GM12801 (cell line): ENCODE measurements around the gene PTPN1.

Source experiments
- TF ChIP-seq, protein P1 (sequence below): IDR thresholded peaks from one replicate; pipeline ENCODE4 v1.5.1; 2011; ENCODE audit warnings: control low read depth; ENCODE audit not compliant: insufficient read length; ENCODE audit errors: extremely low read depth

The PTPN1 gene

DNA sequence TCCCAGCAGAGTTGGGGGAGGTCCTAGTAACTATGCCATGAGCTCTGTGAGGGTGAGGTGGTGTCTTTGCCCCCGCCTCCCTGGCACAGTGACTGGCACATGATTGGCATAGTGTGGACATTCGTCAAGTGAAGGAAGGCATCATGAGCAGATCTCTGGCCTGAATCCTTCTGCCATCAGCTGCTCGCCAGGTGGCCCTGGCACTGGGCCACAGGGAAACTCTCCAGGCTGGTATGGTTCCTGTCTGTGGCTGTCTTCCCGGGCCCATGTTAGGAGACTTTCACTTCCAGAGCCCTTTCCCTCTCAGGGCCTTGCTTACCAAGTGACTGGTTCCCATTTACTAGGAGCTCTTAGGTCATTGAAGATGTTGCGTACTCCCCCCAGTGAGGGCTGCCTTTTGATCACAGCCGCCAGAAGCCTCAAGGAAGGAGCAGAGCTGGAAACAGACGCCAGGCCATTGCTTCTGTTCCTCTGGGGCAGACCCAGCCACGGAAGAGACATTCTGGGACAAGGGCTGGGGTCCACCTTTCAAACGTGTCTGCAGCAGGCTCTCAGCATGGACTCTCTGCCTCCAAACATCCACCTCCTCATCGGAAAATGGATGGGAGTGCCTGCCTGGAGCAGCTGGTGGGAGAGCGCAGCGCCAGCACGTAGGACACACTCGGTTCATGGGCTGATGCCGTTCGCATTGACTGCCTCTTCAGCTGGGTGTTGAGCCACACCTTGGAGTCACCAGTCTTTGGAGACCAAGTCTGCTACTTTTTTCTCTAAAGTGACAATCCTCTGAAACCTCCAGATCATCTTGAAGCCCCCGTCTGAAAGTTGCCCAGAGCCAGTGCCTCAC lies 67.2 kb downstream of the PTPN1 start:
- TF ChIP-seq, protein P1, sequence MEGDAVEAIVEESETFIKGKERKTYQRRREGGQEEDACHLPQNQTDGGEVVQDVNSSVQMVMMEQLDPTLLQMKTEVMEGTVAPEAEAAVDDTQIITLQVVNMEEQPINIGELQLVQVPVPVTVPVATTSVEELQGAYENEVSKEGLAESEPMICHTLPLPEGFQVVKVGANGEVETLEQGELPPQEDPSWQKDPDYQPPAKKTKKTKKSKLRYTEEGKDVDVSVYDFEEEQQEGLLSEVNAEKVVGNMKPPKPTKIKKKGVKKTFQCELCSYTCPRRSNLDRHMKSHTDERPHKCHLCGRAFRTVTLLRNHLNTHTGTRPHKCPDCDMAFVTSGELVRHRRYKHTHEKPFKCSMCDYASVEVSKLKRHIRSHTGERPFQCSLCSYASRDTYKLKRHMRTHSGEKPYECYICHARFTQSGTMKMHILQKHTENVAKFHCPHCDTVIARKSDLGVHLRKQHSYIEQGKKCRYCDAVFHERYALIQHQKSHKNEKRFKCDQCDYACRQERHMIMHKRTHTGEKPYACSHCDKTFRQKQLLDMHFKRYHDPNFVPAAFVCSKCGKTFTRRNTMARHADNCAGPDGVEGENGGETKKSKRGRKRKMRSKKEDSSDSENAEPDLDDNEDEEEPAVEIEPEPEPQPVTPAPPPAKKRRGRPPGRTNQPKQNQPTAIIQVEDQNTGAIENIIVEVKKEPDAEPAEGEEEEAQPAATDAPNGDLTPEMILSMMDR: no peak

DNA sequence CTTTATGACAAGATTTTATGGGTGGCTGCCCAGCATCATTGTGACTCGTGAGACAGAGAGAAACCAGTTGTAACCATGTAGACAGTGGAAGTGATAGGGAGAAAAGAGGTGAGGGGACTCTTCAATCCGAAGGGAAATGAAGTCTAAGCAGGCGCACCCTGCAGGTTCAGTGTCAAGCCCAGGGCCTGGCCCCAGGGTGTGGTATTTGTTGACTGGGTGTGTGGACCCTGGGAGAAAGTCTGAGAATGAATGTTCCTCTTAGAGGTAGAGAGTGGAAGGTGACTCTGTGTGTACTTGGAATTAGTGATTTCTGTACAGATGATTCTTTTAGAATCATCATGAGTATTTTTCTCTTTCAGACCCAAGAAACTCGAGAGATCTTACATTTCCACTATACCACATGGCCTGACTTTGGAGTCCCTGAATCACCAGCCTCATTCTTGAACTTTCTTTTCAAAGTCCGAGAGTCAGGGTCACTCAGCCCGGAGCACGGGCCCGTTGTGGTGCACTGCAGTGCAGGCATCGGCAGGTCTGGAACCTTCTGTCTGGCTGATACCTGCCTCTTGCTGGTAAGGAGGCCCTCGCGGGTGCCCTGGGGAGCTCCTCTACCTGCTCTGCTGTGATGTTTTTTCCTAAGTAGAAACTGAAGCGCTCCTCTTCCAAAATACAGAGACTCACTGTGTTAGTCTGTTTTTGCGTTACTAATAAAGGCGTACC lies 68.0 kb downstream of the PTPN1 start:
- TF ChIP-seq, protein P1: no peak

DNA sequence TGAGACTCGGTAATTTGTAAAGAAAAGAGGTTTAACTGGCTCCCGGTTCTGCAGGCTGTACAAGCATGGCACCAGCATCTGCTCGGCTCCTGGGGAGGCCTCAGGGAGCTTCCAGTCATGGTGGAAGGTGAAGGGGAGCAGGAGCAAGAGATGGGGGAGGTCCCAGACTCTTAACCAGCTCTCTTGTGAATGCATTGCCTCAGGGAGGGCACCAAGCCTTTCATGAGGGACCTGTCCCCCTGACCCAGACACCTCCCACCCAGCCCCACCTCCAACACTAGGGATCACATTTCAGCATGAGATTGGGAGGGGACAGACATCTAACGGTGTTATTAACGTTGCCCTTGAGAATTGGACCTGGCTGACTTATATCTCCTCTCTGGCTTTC lies 68.6 kb downstream of the PTPN1 start:
- TF ChIP-seq, protein P1: no peak

DNA sequence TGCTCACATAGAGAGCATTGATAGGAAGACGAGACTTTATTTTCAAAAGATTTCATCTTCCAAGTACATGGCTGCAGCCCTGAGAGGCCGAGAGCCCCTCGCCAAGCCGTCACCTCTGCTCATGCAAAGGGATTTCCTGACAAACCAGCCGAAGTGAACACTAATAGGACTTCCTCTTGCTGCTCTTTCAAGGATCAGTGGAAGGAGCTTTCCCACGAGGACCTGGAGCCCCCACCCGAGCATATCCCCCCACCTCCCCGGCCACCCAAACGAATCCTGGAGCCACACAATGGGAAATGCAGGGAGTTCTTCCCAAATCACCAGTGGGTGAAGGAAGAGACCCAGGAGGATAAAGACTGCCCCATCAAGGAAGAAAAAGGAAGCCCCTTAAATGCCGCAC lies 69.3 kb downstream of the PTPN1 start:
- TF ChIP-seq, protein P1: no peak

DNA sequence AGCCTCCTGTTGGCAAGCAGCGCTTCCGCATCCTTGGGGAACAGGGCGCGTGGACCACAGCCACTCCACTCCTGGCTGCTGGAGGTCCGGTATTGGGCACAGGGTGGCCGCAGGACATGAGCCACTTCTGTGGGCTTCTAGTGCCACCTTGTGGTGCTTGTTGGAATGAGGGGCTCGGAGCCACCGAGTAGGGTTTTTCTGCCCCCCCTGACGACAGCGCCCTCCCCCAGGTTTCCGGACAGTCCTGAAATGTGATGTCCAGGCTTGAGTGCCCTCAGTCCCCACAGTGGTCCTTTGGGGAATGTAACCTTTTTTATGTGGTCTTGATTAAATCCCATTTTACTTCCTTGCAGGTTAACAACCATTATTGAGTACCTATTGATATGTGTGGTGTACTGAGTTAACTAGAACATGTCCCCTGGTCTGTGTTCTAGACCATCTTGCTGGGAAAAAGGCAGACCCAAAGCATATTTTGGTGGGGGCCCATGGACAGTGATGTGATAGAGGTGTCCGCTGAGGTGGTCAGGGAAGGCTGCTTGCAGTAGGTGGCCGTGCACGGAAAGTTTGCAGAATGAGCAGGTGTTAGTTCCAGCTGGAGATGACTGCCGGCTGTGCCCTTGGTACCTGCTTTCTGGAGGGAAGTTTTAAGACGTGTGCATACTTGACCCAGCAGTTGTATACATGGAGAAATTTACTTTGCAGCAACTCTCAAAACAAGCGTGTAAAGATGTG lies 70.0 kb downstream of the PTPN1 start:
- TF ChIP-seq, protein P1: no peak

DNA sequence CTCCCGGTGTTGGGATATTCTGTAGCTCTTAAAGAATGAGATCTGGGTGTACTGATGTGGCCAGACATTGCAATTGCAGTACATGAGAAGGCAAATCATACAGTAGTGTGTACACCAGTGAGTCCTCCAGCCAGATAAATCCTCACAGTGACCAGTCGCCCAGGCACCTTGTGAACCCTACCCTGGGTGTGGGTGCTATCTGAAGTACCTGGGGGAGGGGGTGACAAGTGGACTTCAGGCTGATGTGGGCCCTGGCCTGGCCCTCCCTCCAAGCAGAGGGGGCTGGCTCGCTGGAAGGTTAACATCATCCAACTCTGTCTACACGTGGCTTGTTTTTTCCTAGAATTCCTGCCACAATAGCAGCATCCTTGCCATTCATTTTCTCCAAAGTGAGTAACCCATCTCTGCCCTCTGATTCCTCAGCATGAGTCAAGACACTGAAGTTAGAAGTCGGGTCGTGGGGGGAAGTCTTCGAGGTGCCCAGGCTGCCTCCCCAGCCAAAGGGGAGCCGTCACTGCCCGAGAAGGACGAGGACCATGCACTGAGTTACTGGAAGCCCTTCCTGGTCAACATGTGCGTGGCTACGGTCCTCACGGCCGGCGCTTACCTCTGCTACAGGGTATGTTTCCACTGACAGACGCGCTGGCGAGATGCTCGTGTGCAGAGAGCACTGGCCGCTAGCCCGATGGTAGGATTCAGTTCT lies 70.8 kb downstream of the PTPN1 start:
- TF ChIP-seq, protein P1: no peak
